GM19193 (cell line): ENCODE results near the gene TPRX1.
"Not testable (repeated sequence)": the region's sequence is repeated elsewhere in the genome, so short reads cannot be mapped to it uniquely, and the experiment has no call there.

Experiments
- POLR2A ChIP-seq: IDR thresholded peaks from 4 replicates; pipeline ENCODE4 v1.6.1; 2011; ENCODE audit not compliant: insufficient read depth, insufficient read length; ENCODE audit errors: extremely low read depth

Gene TPRX1, protein sequence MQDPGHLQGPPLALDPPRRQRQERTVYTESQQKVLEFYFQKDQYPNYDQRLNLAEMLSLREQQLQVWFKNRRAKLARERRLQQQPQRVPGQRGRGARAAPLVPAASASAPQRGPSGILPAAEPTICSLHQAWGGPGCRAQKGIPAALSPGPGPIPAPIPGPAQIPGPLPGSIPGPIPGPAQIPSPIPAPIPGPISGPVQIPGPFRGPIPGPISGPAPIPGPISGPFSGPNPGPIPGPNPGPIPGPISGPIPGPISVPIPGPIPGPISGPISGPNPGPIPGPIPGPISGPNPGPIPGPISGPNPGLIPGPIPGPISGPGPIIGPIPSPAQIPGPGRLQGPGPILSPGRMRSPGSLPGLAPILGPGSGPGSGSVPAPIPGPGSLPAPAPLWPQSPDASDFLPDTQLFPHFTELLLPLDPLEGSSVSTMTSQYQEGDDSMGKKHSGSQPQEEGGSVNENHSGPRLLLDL

GRCh38 chr19:47804451-47804850 lies at the start of gene TPRX1:
TPRX1 (minus strand) TSS chr19:47804551; CDS start chr19:47804539, 12 bp downstream.
- TF ChIP-seq POLR2A, result not testable (repeated sequence)

DNA sequence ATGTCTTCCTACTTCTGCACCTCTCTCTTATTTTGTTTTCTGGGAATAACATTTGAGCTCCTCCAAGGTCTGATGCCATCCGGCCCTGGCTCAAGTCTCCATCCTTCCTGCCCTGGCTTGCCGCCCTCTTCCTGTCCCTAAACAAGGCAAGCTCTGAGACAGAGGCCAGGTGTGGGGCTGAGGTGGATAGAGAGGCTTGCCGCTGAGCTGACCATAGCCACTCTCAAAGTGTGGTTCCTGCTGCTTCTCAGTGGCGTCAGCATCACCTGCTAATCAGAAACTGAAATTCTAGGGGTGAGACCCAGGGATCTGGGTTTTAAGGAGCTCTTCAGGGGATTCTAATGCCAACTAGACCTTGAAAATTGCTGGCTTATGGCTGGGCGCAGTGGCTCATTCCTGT lies 48.7 kb upstream of the TPRX1 start:
- TF ChIP-seq POLR2A, result no peak

GRCh38 chr19:47848823-47849473 lies 44.6 kb upstream of the TPRX1 start:
- TF ChIP-seq POLR2A, result no peak

DNA sequence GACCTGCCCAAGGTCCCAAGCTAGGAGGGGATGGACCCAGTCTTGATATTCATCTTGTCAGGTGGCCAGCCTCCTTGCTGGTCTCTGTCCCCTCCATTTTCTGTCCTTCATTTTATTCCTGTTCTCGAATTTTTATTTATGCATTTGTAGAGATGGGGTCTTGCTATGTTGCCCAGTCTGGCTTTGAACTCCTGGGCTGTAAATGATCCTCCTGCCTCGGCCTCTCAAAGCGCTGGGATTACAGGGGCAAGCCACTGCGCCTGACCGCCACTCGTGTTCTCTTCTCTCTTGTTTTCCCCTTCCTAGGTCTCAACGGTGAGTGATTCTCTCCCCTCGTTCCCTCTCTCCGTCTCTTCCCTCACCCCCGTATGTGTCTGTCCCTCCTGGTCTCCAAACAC lies 44.1 kb upstream of the TPRX1 start:
- no peak for TF ChIP-seq POLR2A

GRCh38 chr19:47842941-47843340 lies 38.6 kb upstream of the TPRX1 start:
- TF ChIP-seq POLR2A, result no peak

GRCh38 chr19:47839913-47840312 lies 35.6 kb upstream of the TPRX1 start:
- TF ChIP-seq POLR2A, result no peak

DNA sequence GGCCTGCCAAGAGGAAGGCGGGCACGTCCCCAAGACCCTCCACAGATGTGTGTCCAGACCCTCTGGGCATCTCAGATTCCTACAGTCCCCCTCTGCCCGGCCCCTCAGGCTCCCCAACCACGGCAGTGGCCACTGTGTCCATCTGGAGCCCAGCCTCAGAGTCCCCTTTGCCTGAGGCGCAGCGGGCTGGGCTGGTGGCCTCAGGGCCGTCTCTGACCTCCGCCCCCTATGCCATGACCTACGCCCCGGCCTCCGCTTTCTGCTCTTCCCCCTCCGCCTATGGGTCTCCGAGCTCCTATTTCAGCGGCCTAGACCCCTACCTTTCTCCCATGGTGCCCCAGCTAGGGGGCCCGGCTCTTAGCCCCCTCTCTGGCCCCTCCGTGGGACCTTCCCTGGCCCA lies 35.1 kb upstream of the TPRX1 start:
- no peak for TF ChIP-seq POLR2A

GRCh38 chr19:47836038-47836437 lies 31.7 kb upstream of the TPRX1 start:
- TF ChIP-seq POLR2A, result no peak

DNA sequence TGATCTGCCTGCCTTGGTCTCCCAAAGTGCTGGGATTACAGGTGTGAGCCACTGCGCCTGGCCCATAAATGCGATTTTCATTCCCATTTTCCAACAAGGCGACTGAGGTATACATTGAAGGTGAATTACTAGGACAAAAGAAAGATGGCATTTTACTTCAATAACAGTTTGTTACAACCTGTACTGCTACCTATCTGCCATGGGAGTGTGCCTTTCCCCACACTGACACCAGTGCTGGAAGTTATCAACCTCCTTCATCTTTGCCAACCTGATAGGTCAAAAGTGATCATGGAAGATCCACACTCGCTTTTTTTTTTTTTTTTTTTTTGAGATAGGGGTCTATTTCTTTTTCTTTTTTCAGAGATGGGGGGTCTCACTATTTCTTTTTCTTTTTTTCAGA lies 28.4 kb upstream of the TPRX1 start:
- TF ChIP-seq POLR2A, result no peak

GRCh38 chr19:47826800-47827199 lies 22.4 kb upstream of the TPRX1 start:
- no peak for TF ChIP-seq POLR2A

GRCh38 chr19:47824396-47824795 lies 20.0 kb upstream of the TPRX1 start:
- no peak for TF ChIP-seq POLR2A

- TF ChIP-seq POLR2A, result no peak
These were observed 17.2 kb upstream of the TPRX1 start, which contains the start of gene CRX for GRCh38 chr19:47821460-47822020. CRX (plus strand) TSS chr19:47821937; CDS start chr19:47834444, 12,507 bp downstream.

DNA sequence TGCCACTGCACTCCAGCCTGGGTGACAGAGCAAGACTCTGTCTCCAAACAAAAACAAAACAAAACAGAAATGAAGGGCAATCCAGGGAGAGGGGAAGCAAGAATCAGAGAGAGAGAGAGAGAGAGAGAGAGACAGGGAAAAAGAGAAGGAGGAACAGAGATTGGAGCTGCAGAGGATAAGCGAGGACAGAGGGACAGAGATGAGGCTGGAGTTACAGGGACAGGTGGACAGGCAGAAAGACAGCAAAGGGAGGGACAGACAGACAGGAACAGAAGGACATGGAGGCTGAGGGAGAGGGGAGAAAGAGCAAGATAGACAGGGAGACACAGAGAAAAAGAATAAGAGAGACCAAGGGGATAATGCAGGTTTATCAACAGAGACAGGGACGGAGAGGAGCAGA lies 16.1 kb upstream of the TPRX1 start:
- no peak for TF ChIP-seq POLR2A

- TF ChIP-seq POLR2A, result no peak
These were observed 15.5 kb upstream of the TPRX1 start for GRCh38 chr19:47819858-47820257.

GRCh38 chr19:47813995-47814328 lies 9.6 kb upstream of the TPRX1 start:
- no peak for TF ChIP-seq POLR2A
